Vagina (tissue), 2 donors: ENCODE measurements around the gene OCSTAMP.

Experiments
- CTCF ChIP-seq, 3 experiments: fragments of 450-650 bp in 2 of 3; fragments of 200-600 bp in 1 of 3; sonication (generic) in 1 of 3; IDR thresholded peaks; one replicate each; pipeline ENCODE4 v1.5.1; 2017 to 2019; ENCODE audit warnings: antibody characterized with exemption in 3 of 3, mild to moderate bottlenecking in 2 of 3, moderate library complexity in 2 of 3
- POLR2A ChIP-seq, 2 donors: fragments of 450-650 bp; IDR thresholded peaks; one replicate each; pipeline ENCODE4 v1.6.1; 2017; ENCODE audit warnings: antibody characterized with exemption in 2 of 2, mild to moderate bottlenecking in 2 of 2, moderate library complexity in 2 of 2
- POLR2AphosphoS5 ChIP-seq, 2 donors: sonication (generic); formaldehyde crosslinking; IDR thresholded peaks; one replicate each; pipeline ENCODE4 v1.9.0; 2017; ENCODE audit warnings: antibody characterized with exemption in 2 of 2, mild to moderate bottlenecking in 2 of 2, low read depth in 1 of 2; ENCODE audit not compliant: insufficient read depth in 1 of 2

- no peak for TF ChIP-seq CTCF (IDR thresholded peaks at IDR 0.05)
- no peak for TF ChIP-seq POLR2AphosphoS5 (IDR thresholded peaks at IDR 0.05; ENCODE audit: insufficient read depth in 1 of 2, low read depth in 1 of 2)
- no peak for TF ChIP-seq POLR2A (IDR thresholded peaks at IDR 0.05)
Observed at GRCh38 chr20:46594725-46595124, 44.3 kb upstream of the OCSTAMP start.
